ENCODE data around the gene PRKAG1. TPM values are rescaled to one million over a fixed set of nuclear protein-coding genes. Genes with fewer than 3 reads are reported as not detected.

The PRKAG1 gene
- polyA plus RNA-seq, 1 experiment, result 94.1 TPM

- H3K4me3 ChIP-seq (ENCODE audit: low read depth, low read length), result no peak overlapping the region
- DNase-seq (ENCODE audit: low read depth), result no peak
- POLR2A ChIA-PET, result no interaction called here
- peaks cover 70% of the 10 kb centered on the region for H3K36me3 ChIP-seq (ENCODE audit: control insufficient read depth, insufficient read depth, low read length)
- H3K27me3 ChIP-seq (ENCODE audit: control insufficient read depth, insufficient read depth, low read length), result no peaks in the 10 kb centered on the region
- CTCF ChIA-PET, result interaction anchor here (1.0 to 3.9 kb wide), 6 partner anchors 9 to 19 kb away, joined by 4 to 33 read pairs (median 6); no protein-coding TSS in a partner anchor
- no peak for TF ChIP-seq CTCF (IDR thresholded peaks at IDR 0.05; ENCODE audit: insufficient read depth, low read depth, low read length)
Observed at GRCh38 chr12:49044660-49045059, 26.1 kb upstream of the PRKAG1 start.

- no peak overlapping the region for H3K4me3 ChIP-seq (ENCODE audit: low read depth, low read length)
- H3K27me3 ChIP-seq (ENCODE audit: control insufficient read depth, insufficient read depth, low read length), result no peaks in the 10 kb centered on the region
- DNase-seq (ENCODE audit: low read depth), result no peak
- CTCF ChIA-PET, result interaction anchor here (0.9 to 3.9 kb wide), 9 partner anchors 9 to 50 kb away, joined by 3 to 33 read pairs (median 4); no protein-coding TSS in a partner anchor
- TF ChIP-seq CTCF (IDR thresholded peaks at IDR 0.05; ENCODE audit: insufficient read depth, low read depth, low read length), result peak; percentile 81
- H3K36me3 ChIP-seq (ENCODE audit: control insufficient read depth, insufficient read depth, low read length), result peaks cover 70% of the 10 kb centered on the region
- POLR2A ChIA-PET, result no interaction called here
Observed at GRCh38 chr12:49043856-49044258, 25.3 kb upstream of the PRKAG1 start.

- H3K36me3 ChIP-seq (ENCODE audit: control insufficient read depth, insufficient read depth, low read length), result peaks cover 70% of the 10 kb centered on the region
- ChIA-PET CTCF (interaction anchor here (0.9 to 3.9 kb wide), 7 partner anchors 9 to 50 kb away, joined by 3 to 33 read pairs (median 4); no protein-coding TSS in a partner anchor), POLR2A (no interaction called here)
- H3K27me3 ChIP-seq (ENCODE audit: control insufficient read depth, insufficient read depth, low read length), result no peaks in the 10 kb centered on the region
- no peak overlapping the region for H3K4me3 ChIP-seq (ENCODE audit: low read depth, low read length)
- no peak for TF ChIP-seq CTCF (IDR thresholded peaks at IDR 0.05; ENCODE audit: insufficient read depth, low read depth, low read length)
- no peak for DNase-seq (ENCODE audit: low read depth)
Observed at GRCh38 chr12:49043241-49043640, 24.7 kb upstream of the PRKAG1 start.

- Histone ChIP-seq H3K27me3 (ENCODE audit: control insufficient read depth, insufficient read depth, low read length) (no peaks in the 10 kb centered on the region), H3K36me3 (ENCODE audit: control insufficient read depth, insufficient read depth, low read length) (peaks cover 80% of the 10 kb centered on the region), H3K4me3 (ENCODE audit: low read depth, low read length) (no peak overlapping the region)
- DNase-seq (ENCODE audit: low read depth), result no peak
- TF ChIP-seq CTCF (IDR thresholded peaks at IDR 0.05; ENCODE audit: insufficient read depth, low read depth, low read length), result no peak
- ChIA-PET CTCF (interaction anchor here (2.9 kb wide), 1 partner anchor 16 kb away, joined by 12 read pairs; no protein-coding TSS in a partner anchor), POLR2A (no interaction called here)
Observed at GRCh38 chr12:49041881-49042484, 23.4 kb upstream of the PRKAG1 start.

- TF ChIP-seq CTCF (IDR thresholded peaks at IDR 0.05; ENCODE audit: insufficient read depth, low read depth, low read length), result no peak
- peaks cover 79% of the 10 kb centered on the region for H3K36me3 ChIP-seq (ENCODE audit: control insufficient read depth, insufficient read depth, low read length)
- ChIA-PET POLR2A (no interaction called here), CTCF (interaction anchor here (2.9 kb wide), 1 partner anchor 17 kb away, joined by 12 read pairs; no protein-coding TSS in a partner anchor)
- no peak for DNase-seq (ENCODE audit: low read depth)
- H3K27me3 ChIP-seq (ENCODE audit: control insufficient read depth, insufficient read depth, low read length), result no peaks in the 10 kb centered on the region
- no peak overlapping the region for H3K4me3 ChIP-seq (ENCODE audit: low read depth, low read length)
Observed at GRCh38 chr12:49041036-49041880, 22.7 kb upstream of the PRKAG1 start.
